Activated gamma-delta T cell (primary cell): ENCODE measurements around the gene PHB1.
"Not testable (repeated sequence)": the region's sequence is repeated elsewhere in the genome, so short reads cannot be mapped to it uniquely, and the experiment has no call there.

Source experiments
- DNase-seq: peaks from one replicate; lab custom pipeline; 2025; lab: John Stamatoyannopoulos, UW

PHB1 gene

GRCh38 chr17:49381033-49381432 is 33.6 kb downstream of the PHB1 start:
- DNase-seq, result no peak

GRCh38 chr17:49379926-49380325 is 34.8 kb downstream of the PHB1 start:
- DNase-seq, result no peak

- no peak for DNase-seq
Measured at GRCh38 chr17:49378311-49378710, 36.4 kb downstream of the PHB1 start.

GRCh38 chr17:49375544-49375943 is 39.1 kb downstream of the PHB1 start:
- DNase-seq, result no peak

GRCh38 chr17:49373115-49373514 is 41.6 kb downstream of the PHB1 start:
- no peak for DNase-seq

GRCh38 chr17:49372425-49372824 is 42.3 kb downstream of the PHB1 start:
- DNase-seq, result no peak

- DNase-seq, result no peak
Measured at GRCh38 chr17:49370971-49371834, 43.5 kb downstream of the PHB1 start.

- no peak for DNase-seq
Measured at GRCh38 chr17:49369760-49370159, 44.9 kb downstream of the PHB1 start.

- DNase-seq, result no peak
Measured at GRCh38 chr17:49369089-49369488, 45.6 kb downstream of the PHB1 start.

- no peak for DNase-seq
Measured at GRCh38 chr17:49365667-49366066, 49.0 kb downstream of the PHB1 start.

- DNase-seq, result not testable (repeated sequence)
Measured at GRCh38 chr17:49365126-49365525, 49.6 kb downstream of the PHB1 start.

GRCh38 chr17:49364119-49364518 is 50.6 kb downstream of the PHB1 start:
- DNase-seq, result no peak

GRCh38 chr17:49363251-49363650 is 51.4 kb downstream of the PHB1 start:
- DNase-seq, result no peak

GRCh38 chr17:49362723-49363117 is 52.0 kb downstream of the PHB1 start:
- no peak for DNase-seq

- peak; percentile 90 for DNase-seq
Measured at GRCh38 chr17:49361902-49362722, 52.6 kb downstream of the PHB1 start, which contains the start of gene ZNF652. ZNF652 (minus strand) TSS chr17:49362250; CDS start chr17:49317725, 44,525 bp downstream.

- DNase-seq, result peak; percentile 68
Measured at GRCh38 chr17:49361129-49361901, 53.4 kb downstream of the PHB1 start.

GRCh38 chr17:49360796-49361128 is 53.9 kb downstream of the PHB1 start:
- no peak for DNase-seq

GRCh38 chr17:49359990-49360795 is 54.5 kb downstream of the PHB1 start:
- no peak for DNase-seq

GRCh38 chr17:49358641-49359247 is 55.9 kb downstream of the PHB1 start:
- DNase-seq, result no peak

GRCh38 chr17:49357516-49357915 is 57.2 kb downstream of the PHB1 start:
- DNase-seq, result no peak

GRCh38 chr17:49356320-49356719 is 58.4 kb downstream of the PHB1 start:
- DNase-seq, result no peak
